CD14-positive monocyte (primary cell): ENCODE measurements around the gene PCGF3. TPM values are rescaled to one million over a fixed set of nuclear protein-coding genes. Genes with fewer than 3 reads are reported as not detected.

Experiments used
- DNase-seq, 3 donors: peaks; one replicate each; pipeline ENCODE4 v3.0.0-alpha.2; 2011 to 2022
- H2AFZ ChIP-seq: 2 replicates; pipeline ENCODE4 v1.6.0; 2012; ENCODE audit warnings: mild to moderate bottlenecking, low read depth, low read length, inconsistent platforms; ENCODE audit not compliant: insufficient read depth, poor library complexity, severe bottlenecking
- H3K27ac ChIP-seq, 2 donors: 1 replicate in 1 of 2; 2 replicates in 1 of 2; pipeline ENCODE4 v1.5.1; 2012 to 2013; ENCODE audit warnings: low read length in 2 of 2, control low read depth in 1 of 2, inconsistent platforms in 1 of 2, low read depth in 1 of 2, mild to moderate bottlenecking in 1 of 2
- H3K27me3 ChIP-seq, 2 donors: one replicate each; pipeline versions ENCODE4 v1.6.0 to v1.6.1; 2011 to 2013; ENCODE audit warnings: low read length in 2 of 2; ENCODE audit not compliant: control insufficient read depth in 2 of 2, insufficient read depth in 2 of 2
- H3K36me3 ChIP-seq, 2 donors: replicated peaks in 1 of 2; 1 replicate in 1 of 2; 2 replicates in 1 of 2; pipeline versions ENCODE4 v1.5.1 to v1.6.1; 2012 to 2013; ENCODE audit warnings: low read length in 2 of 2, control low read depth in 1 of 2, inconsistent platforms in 1 of 2, mild to moderate bottlenecking in 1 of 2; ENCODE audit not compliant: insufficient read depth in 2 of 2, control insufficient read depth in 1 of 2
- H3K4me1 ChIP-seq, 2 donors: 1 replicate in 1 of 2; 2 replicates in 1 of 2; pipeline versions ENCODE4 v1.5.1 to v1.6.1; 2012 to 2013; ENCODE audit warnings: low read length in 2 of 2, control low read depth in 1 of 2, inconsistent platforms in 1 of 2, mild to moderate bottlenecking in 1 of 2, moderate library complexity in 1 of 2; ENCODE audit not compliant: insufficient read depth in 2 of 2, control insufficient read depth in 1 of 2
- H3K4me2 ChIP-seq: replicated peaks from 2 replicates; pipeline ENCODE3; 2012; ENCODE audit warnings: low read length, moderate library complexity, mild to moderate bottlenecking; ENCODE audit not compliant: poor library complexity, severe bottlenecking; ENCODE audit errors: extremely low read depth
- H3K4me3 ChIP-seq, 3 experiments: fragments of 200-600 bp in 1 of 3; sonication (generic) in 1 of 3; replicated peaks in 1 of 3; 1 replicate in 2 of 3; 2 replicates in 1 of 3; pipeline ENCODE4 v1.5.1; 2011 to 2013; ENCODE audit warnings: low read length in 3 of 3, mild to moderate bottlenecking in 3 of 3, control low read depth in 2 of 3, low read depth in 2 of 3, inconsistent platforms in 1 of 3, moderate library complexity in 1 of 3
- H3K79me2 ChIP-seq: 2 replicates; pipeline ENCODE4 v1.6.0; 2012; ENCODE audit warnings: mild to moderate bottlenecking, control low read depth, inconsistent platforms, low read length, moderate library complexity; ENCODE audit not compliant: insufficient read depth
- H3K9ac ChIP-seq: 2 replicates; pipeline ENCODE4 v1.6.0; 2017; ENCODE audit warnings: low read length, mild to moderate bottlenecking; ENCODE audit not compliant: insufficient read depth, poor library complexity, severe bottlenecking
- H3K9me3 ChIP-seq, 2 donors: replicated peaks in 1 of 2; 1 replicate in 1 of 2; 2 replicates in 1 of 2; pipeline versions ENCODE4 v1.5.1 to v1.6.1; 2012 to 2013; ENCODE audit warnings: low read length in 2 of 2, control low read depth in 1 of 2; ENCODE audit not compliant: control insufficient read depth in 1 of 2, insufficient read depth in 1 of 2
- H4K20me1 ChIP-seq: 2 replicates; pipeline ENCODE4 v1.6.0; 2012; ENCODE audit warnings: mild to moderate bottlenecking, low read length, control low read depth, moderate library complexity; ENCODE audit not compliant: insufficient read depth
- H3K27ac Mint-ChIP-seq, 7 donors: one replicate each; pipeline ENCODE4 v1.8.0; 2020; ENCODE audit warnings: mild to moderate bottlenecking in 7 of 7, mixed read lengths in 7 of 7, moderate library complexity in 6 of 7, inconsistent platforms in 2 of 7
- H3K27me3 Mint-ChIP-seq, 3 donors: one replicate each; pipeline ENCODE4 v1.8.0; 2021 to 2022; ENCODE audit warnings: low read depth in 3 of 3, mild to moderate bottlenecking in 3 of 3, mixed read lengths in 3 of 3, moderate library complexity in 3 of 3, inconsistent platforms in 1 of 3
- H3K36me3 Mint-ChIP-seq, 2 donors: one replicate each; pipeline ENCODE4 v1.8.0; 2020; ENCODE audit warnings: mixed read lengths in 2 of 2, inconsistent platforms in 1 of 2, mild to moderate bottlenecking in 1 of 2
- H3K4me1 Mint-ChIP-seq: one replicate; pipeline ENCODE4 v1.8.0; 2020; ENCODE audit warnings: mild to moderate bottlenecking, mixed read lengths
- H3K4me3 Mint-ChIP-seq, 2 donors: one replicate each; pipeline ENCODE4 v1.8.0; 2020; ENCODE audit warnings: mild to moderate bottlenecking in 2 of 2, mixed read lengths in 2 of 2, moderate library complexity in 1 of 2
- H3K9me3 Mint-ChIP-seq, 7 donors: one replicate each; pipeline ENCODE4 v1.8.0; 2020 to 2022; ENCODE audit warnings: mixed read lengths in 7 of 7, mild to moderate bottlenecking in 6 of 7, moderate library complexity in 6 of 7, inconsistent platforms in 2 of 7
- CTCF ChIP-seq: fragments of 200-600 bp; IDR thresholded peaks from one replicate; pipeline ENCODE4 v1.8.0; 2022; ENCODE audit warnings: antibody characterized with exemption, mild to moderate bottlenecking
- WGBS: methylation state at CpG from one replicate; pipeline ENCODE4 v1.1.5; 2013; ENCODE audit warnings: missing lambda C conversion rate; ENCODE audit not compliant: insufficient coverage; 5-methylcytosine and 5-hydroxymethylcytosine counted together
- intact Hi-C, 2 donors: fragments of 100-400 bp; cut with micrococcal nuclease; formaldehyde crosslinking; loops; one replicate each; pipeline versions ENCODE4 v1.15.0 to v1.15.1; 2023
- polyA plus RNA-seq, 3 donors: library from polyadenylated mRNA; depleted of rRNA in 1 of 3; unstranded in 2 of 3; stranded (reverse) in 1 of 3; fragments of 300-500 nt in 2 of 3; fragments of >200 nt in 1 of 3; fragmentation: Illumina TruSeq in 2 of 3; gene quantifications; 1 replicate in 2 of 3; 2 replicates in 1 of 3; pipeline ENCODE4 v1.2.3, GENCODE V29; 2012 to 2021

Gene PCGF3
- polyA plus RNA-seq, 3 donors, result 7.0 to 163 (median 8.3) TPM

GRCh38 chr4:680551-680927 lies 25.1 kb upstream of the PCGF3 start:
- H3K9ac ChIP-seq, result peak overlapping the region; percentile 8
- intact Hi-C loops, result loop anchor here in 1 of 2 donors (5.0 to 10.0 kb wide), 2 partner anchors 102 to 346 kb away; partner anchors contain the start of gene ZNF141
- H3K79me2 ChIP-seq, result no peaks in the 10 kb centered on the region
- Mint-ChIP-seq H3K4me1 (peaks cover 25% of the 10 kb centered on the region), H3K36me3 (peaks cover 7 to 17% of the 10 kb centered on the region in 2 donors), H3K4me3 (peak overlapping the region; percentile 56 to 75), H3K27me3 (peaks cover 5 to 19% (median 10%) of the 10 kb centered on the region in 3 donors), H3K9me3 (peaks cover 0 to 2% (median 0%) of the 10 kb centered on the region in 7 donors), H3K27ac (peak overlapping the region in 2 of 7 donors; percentile 46 to 50)
- peaks cover 4 to 8% of the 10 kb centered on the region in 2 donors for H3K36me3 ChIP-seq
- H4K20me1 ChIP-seq, result peaks cover 31% of the 10 kb centered on the region
- peak overlapping the region; percentile 76 for H3K4me2 ChIP-seq
- H3K9me3 ChIP-seq, result no peaks in the 10 kb centered on the region
- TF ChIP-seq CTCF, result no peak
- H3K27me3 ChIP-seq, result no peaks in the 10 kb centered on the region
- H3K4me1 ChIP-seq, result peaks cover 22 to 31% of the 10 kb centered on the region in 2 donors
- peak in 1 of 3 donors; percentile 56 for DNase-seq
- no peak overlapping the region for H3K27ac ChIP-seq
- H2AFZ ChIP-seq, result peak overlapping the region; percentile 50
- WGBS, result 95% methylated on average over 4 of the region's 17 CpGs
- H3K4me3 ChIP-seq, result peak overlapping the region in 1 of 3 experiments; percentile 63

GRCh38 chr4:680928-681645 lies 24.5 kb upstream of the PCGF3 start:
- Mint-ChIP-seq H3K27me3 (peaks cover 5 to 19% (median 10%) of the 10 kb centered on the region in 3 donors), H3K4me1 (peaks cover 27% of the 10 kb centered on the region), H3K9me3 (peaks cover 0 to 2% (median 0%) of the 10 kb centered on the region in 7 donors), H3K27ac (peak overlapping the region in 2 of 7 donors; percentile 46 to 50), H3K4me3 (peak overlapping the region; percentile 56 to 75), H3K36me3 (peaks cover 12 to 23% of the 10 kb centered on the region in 2 donors)
- peak overlapping the region; percentile 8 for H3K9ac ChIP-seq
- no peaks in the 10 kb centered on the region for H3K9me3 ChIP-seq
- H3K27ac ChIP-seq, result no peak overlapping the region
- intact Hi-C loops, result loop anchor here in 1 of 2 donors (5.0 to 10.0 kb wide), 2 partner anchors 101 to 346 kb away; partner anchors contain the start of gene ZNF141
- peak; percentile 39 to 50 (median 47) for DNase-seq
- 3% methylated on average over 30 of the region's 62 CpGs for WGBS
- H4K20me1 ChIP-seq, result peaks cover 35% of the 10 kb centered on the region
- TF ChIP-seq CTCF, result no peak
- peaks cover 4 to 14% of the 10 kb centered on the region in 2 donors for H3K36me3 ChIP-seq
- H3K4me2 ChIP-seq, result peak overlapping the region; percentile 76
- H3K4me3 ChIP-seq, result peak overlapping the region; percentile 5 to 63 (median 26)
- H3K79me2 ChIP-seq, result no peaks in the 10 kb centered on the region
- H2AFZ ChIP-seq, result peak overlapping the region; percentile 50
- no peaks in the 10 kb centered on the region for H3K27me3 ChIP-seq
- peaks cover 21 to 29% of the 10 kb centered on the region in 2 donors for H3K4me1 ChIP-seq
